Thymus (tissue), 11 donors: ENCODE data around the gene RPL27A. TPM values are rescaled to one million over a fixed set of nuclear protein-coding genes. Genes with fewer than 3 reads are reported as not detected.

Experiments
- DNase-seq, 9 donors: peaks; one replicate each; pipeline ENCODE4 v3.0.0-alpha.2; 2013; ENCODE audit warnings: low spot score in 9 of 9, low read depth in 6 of 9, missing footprints in 1 of 9
- H3K27ac ChIP-seq, 2 donors: one replicate each; pipeline ENCODE4 v1.5.1; 2013; ENCODE audit warnings: control low read depth in 1 of 2, low read depth in 1 of 2, low read length in 1 of 2, mild to moderate bottlenecking in 1 of 2, moderate library complexity in 1 of 2
- H3K27me3 ChIP-seq, 2 donors: one replicate each; pipeline ENCODE4 v1.5.1; 2013; ENCODE audit warnings: low read length in 1 of 2; ENCODE audit not compliant: control insufficient read depth in 2 of 2, insufficient read depth in 1 of 2
- H3K36me3 ChIP-seq, 2 donors: one replicate each; pipeline ENCODE4 v1.5.1; 2013; ENCODE audit warnings: low read length in 1 of 2, mild to moderate bottlenecking in 1 of 2, moderate library complexity in 1 of 2; ENCODE audit not compliant: control insufficient read depth in 2 of 2, insufficient read depth in 2 of 2
- H3K4me1 ChIP-seq, 2 donors: one replicate each; pipeline ENCODE4 v1.5.1; 2013; ENCODE audit warnings: low read length in 2 of 2; ENCODE audit not compliant: control insufficient read depth in 2 of 2, insufficient read depth in 2 of 2
- H3K4me3 ChIP-seq, 2 donors: one replicate each; pipeline ENCODE4 v1.5.1; 2013; ENCODE audit warnings: low read length in 2 of 2, control low read depth in 1 of 2, mild to moderate bottlenecking in 1 of 2
- H3K9me3 ChIP-seq, 2 donors: one replicate each; pipeline ENCODE4 v1.5.1; 2013; ENCODE audit warnings: low read length in 1 of 2, mild to moderate bottlenecking in 1 of 2; ENCODE audit not compliant: control insufficient read depth in 2 of 2, insufficient read depth in 1 of 2
- WGBS: extraction: QIAGEN DNeasy Blood & Tissue Kit; methylation state at CpG from one replicate; pipeline ENCODE4 v1.1.7; 2013; 5-methylcytosine and 5-hydroxymethylcytosine counted together
- polyA plus RNA-seq: library from polyadenylated mRNA; stranded (reverse); fragments of 200-250 nt; gene quantifications from one replicate; pipeline ENCODE4 v1.2.3, GENCODE V29; 2013
- total RNA-seq: library from RNA; stranded (reverse); fragments of 120-200 nt; gene quantifications from one replicate; pipeline ENCODE4 v1.2.4, GENCODE V29; 2013
- donor health status: healthy.

The RPL27A gene
- total and polyA plus RNA-seq, 2 donors = 2,501 to 4,277 TPM

GRCh38 chr11:8642196-8642841, 40.3 kb upstream of the RPL27A start:
- H3K9me3 ChIP-seq = no peaks in the 10 kb centered on the region
- H3K27me3 ChIP-seq = no peaks in the 10 kb centered on the region
- no peak overlapping the region for H3K27ac ChIP-seq
- DNase-seq = no peak
- WGBS = 96% methylated on average over 5 of the region's 5 CpGs
- H3K4me1 ChIP-seq = peaks cover 0 to 4% of the 10 kb centered on the region in 2 donors
- no peak overlapping the region for H3K4me3 ChIP-seq
- peaks cover 22 to 30% of the 10 kb centered on the region in 2 donors for H3K36me3 ChIP-seq

- Histone ChIP-seq H3K27me3 (no peaks in the 10 kb centered on the region), H3K4me3 (no peak overlapping the region), H3K27ac (no peak overlapping the region), H3K9me3 (no peaks in the 10 kb centered on the region), H3K4me1 (no peaks in the 10 kb centered on the region), H3K36me3 (peaks cover 22 to 24% of the 10 kb centered on the region in 2 donors)
- no peak for DNase-seq
- WGBS = 99% methylated on average over 4 of the region's 4 CpGs
Observed at GRCh38 chr11:8646873-8647272, 35.7 kb upstream of the RPL27A start.

- Histone ChIP-seq H3K9me3 (no peaks in the 10 kb centered on the region), H3K36me3 (peaks cover 23 to 25% of the 10 kb centered on the region in 2 donors), H3K27me3 (no peaks in the 10 kb centered on the region), H3K27ac (no peak overlapping the region), H3K4me3 (no peak overlapping the region), H3K4me1 (no peaks in the 10 kb centered on the region)
- DNase-seq = no peak
- 98% methylated on average over 2 of the region's 2 CpGs for WGBS
Observed at GRCh38 chr11:8649361-8649760, 33.2 kb upstream of the RPL27A start.

GRCh38 chr11:8650401-8650990, 32.1 kb upstream of the RPL27A start:
- Histone ChIP-seq H3K36me3 (peaks cover 16 to 18% of the 10 kb centered on the region in 2 donors), H3K27ac (no peak overlapping the region), H3K9me3 (no peaks in the 10 kb centered on the region), H3K4me1 (no peaks in the 10 kb centered on the region), H3K4me3 (no peak overlapping the region), H3K27me3 (no peaks in the 10 kb centered on the region)
- DNase-seq = no peak
- 96% methylated on average over 2 of the region's 2 CpGs for WGBS

- WGBS = 95% methylated on average over 3 of the region's 3 CpGs
- no peak for DNase-seq
- Histone ChIP-seq H3K36me3 (peaks cover 10 to 11% of the 10 kb centered on the region in 2 donors), H3K9me3 (no peaks in the 10 kb centered on the region), H3K4me1 (no peaks in the 10 kb centered on the region), H3K4me3 (no peak overlapping the region), H3K27me3 (no peaks in the 10 kb centered on the region), H3K27ac (no peak overlapping the region)
Observed at GRCh38 chr11:8652140-8652539, 30.5 kb upstream of the RPL27A start.

GRCh38 chr11:8654503-8654902, 28.1 kb upstream of the RPL27A start:
- no peaks in the 10 kb centered on the region for H3K9me3 ChIP-seq
- no peak overlapping the region for H3K4me3 ChIP-seq
- H3K27me3 ChIP-seq = no peaks in the 10 kb centered on the region
- H3K36me3 ChIP-seq = peaks cover 0 to 6% of the 10 kb centered on the region in 2 donors
- DNase-seq = no peak
- no peaks in the 10 kb centered on the region for H3K4me1 ChIP-seq
- H3K27ac ChIP-seq = no peak overlapping the region
- whole genome bisulfite sequencing = 83% methylated on average over 4 of the region's 4 CpGs

- DNase-seq = no peak
- Histone ChIP-seq H3K4me1 (no peaks in the 10 kb centered on the region), H3K9me3 (no peaks in the 10 kb centered on the region), H3K36me3 (peaks cover 0 to 3% of the 10 kb centered on the region in 2 donors), H3K27me3 (no peaks in the 10 kb centered on the region), H3K27ac (no peak overlapping the region), H3K4me3 (no peak overlapping the region)
- 85% methylated on average over 2 of the region's 2 CpGs for WGBS
Observed at GRCh38 chr11:8656291-8656690, 26.3 kb upstream of the RPL27A start.

GRCh38 chr11:8658321-8659057, 24.1 kb upstream of the RPL27A start:
- Histone ChIP-seq H3K27me3 (no peaks in the 10 kb centered on the region), H3K36me3 (peaks cover 0 to 3% of the 10 kb centered on the region in 2 donors), H3K27ac (no peak overlapping the region), H3K4me1 (no peaks in the 10 kb centered on the region), H3K9me3 (no peaks in the 10 kb centered on the region), H3K4me3 (no peak overlapping the region)
- no peak for DNase-seq
- WGBS = 93% methylated on average over 15 of the region's 15 CpGs
